Cortex of kidney (tissue), 1 donor: Measurements from ENCODE around the gene GDPGP1.
"Not testable (repeated sequence)": the region's sequence is repeated elsewhere in the genome, so short reads cannot be mapped to it uniquely, and the experiment has no call there.

Source experiments
- DNase-seq: peaks from one replicate; lab custom pipeline; 2025; lab: John Stamatoyannopoulos, UW

GDPGP1 gene, protein sequence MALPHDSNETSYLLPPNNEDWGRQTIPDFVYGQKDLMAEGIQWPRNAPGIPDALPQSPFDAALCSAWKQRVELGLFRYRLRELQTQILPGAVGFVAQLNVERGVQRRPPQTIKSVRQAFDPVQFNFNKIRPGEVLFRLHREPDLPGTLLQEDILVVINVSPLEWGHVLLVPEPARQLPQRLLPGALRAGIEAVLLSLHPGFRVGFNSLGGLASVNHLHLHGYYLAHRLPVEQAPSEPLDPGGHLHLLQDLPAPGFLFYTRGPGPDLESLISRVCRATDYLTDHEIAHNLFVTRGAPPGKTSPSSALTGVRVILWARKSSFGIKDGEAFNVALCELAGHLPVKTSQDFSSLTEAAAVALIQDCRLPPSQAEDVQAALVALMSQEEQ

DNA sequence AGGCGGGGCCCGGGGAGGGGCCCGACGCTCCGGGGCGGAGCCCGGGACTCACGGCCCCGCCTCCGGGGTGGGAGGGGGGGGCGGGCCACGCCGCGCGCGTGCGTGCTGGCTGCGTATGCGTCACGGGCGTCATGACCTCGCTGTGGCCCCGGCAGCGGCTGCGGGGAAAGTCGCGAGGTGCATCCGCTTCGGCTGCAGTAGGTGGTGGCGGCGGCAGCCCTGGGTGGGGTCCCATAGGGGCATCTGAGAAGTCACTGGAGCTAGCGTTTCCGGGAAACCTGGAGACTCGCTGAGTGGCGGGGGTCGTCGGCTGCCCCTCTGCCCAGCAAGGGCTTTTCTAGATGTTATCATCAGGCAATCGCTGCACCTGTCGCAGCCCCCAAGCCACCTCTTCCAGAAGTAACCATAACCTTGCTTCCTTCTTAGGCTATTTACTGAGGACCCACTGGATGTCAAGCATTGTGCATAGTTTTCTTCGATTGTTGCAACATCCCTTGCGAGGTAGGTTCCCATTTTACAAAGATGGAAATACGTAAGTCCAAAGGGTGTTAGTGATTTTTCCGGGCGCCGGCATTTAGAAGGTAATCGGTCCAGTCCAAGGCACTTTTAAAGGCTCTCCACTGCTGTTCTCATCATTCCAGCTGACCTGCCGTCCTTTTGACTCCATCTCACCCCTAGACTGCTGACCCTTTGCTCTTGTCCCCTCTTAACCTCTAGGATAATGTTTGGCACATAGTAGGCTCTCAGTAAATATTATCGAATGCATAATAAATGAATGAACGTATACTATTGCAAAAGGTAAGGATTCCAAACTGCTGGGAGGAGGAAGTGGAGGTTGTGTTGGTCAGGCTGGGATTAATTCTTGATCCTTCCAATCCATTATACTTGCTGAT, at the start of gene GDPGP1:
Gene GDPGP1, plus strand, starts transcription at position 114 of the 893 bp plus-strand sequence. CDS start 6,700 bp downstream, outside the sequence.
- no peak for DNase-seq

DNA sequence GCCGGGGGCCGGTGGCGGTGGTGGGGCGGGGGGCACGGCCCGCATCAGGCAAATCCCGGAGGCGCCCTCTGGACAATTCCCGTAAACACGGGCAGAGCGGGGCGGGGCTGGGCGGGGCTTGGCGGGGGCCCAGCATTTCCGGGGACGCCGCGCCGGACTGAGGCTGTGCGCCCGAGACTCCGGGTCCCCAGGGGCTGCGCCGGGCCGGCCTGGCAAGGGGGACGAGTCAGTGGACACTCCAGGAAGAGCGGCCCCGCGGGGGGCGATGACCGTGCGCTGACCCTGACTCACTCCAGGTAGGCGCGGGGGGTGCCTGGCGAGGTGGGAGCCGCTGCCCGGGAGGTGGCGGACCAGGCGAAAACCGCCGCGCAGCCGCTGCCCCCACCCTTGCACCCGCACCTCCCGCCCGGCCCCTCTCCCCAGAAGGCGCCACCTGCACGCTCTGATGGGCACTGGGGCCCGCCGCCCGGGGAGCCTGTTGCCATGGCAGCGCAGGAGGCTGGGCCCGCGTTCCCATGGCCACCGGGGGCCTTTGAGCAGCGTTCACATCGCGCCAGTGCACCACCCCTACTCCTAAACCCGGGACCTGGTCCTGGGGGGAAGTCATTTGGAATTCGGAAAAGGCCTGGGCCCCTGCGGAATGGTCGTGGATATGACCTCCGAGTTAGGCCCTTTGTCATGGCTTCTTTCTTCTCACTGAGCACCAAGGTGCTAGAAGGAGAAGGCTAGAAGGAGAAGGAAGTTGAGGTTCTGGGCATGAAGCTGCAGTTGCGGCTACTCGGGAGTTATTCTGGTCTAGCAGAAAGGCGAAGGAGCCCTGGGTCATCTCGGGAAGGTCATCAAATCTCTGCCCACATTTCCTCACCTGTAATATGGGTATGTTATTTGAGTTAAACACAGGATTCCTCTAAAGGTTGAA, 49.0 kb upstream of the GDPGP1 start:
- peak; percentile 73 for DNase-seq

DNA sequence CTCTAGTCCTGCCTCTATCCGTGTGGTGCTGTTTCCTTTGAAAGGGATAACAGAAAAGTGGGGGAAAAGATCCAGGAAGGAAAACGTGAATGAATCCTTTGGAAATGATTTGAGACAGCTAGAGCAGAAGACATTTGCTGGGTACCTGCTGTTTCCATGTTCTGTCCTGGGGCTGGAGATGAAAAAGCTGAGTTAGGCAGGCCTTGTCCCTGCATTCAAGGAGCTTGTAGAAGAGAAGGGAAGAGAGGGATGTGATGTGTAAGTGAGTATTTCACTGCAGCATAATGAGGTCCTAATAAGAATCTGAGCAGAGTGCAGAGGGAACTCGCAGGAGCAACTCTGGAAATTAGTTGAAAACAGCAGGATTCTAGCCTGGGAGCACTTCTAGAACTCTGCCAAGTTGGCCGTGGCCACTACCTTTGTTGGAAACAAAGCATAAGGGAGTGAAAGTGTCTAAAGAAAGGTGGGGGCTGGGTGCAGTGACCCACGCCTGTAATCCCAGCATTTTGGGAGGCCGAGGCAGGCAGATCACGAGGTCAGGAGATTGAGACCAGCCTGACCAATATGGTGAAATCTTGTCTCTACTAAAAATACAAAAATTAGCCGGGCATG, 46.6 kb upstream of the GDPGP1 start:
- no peak for DNase-seq

DNA sequence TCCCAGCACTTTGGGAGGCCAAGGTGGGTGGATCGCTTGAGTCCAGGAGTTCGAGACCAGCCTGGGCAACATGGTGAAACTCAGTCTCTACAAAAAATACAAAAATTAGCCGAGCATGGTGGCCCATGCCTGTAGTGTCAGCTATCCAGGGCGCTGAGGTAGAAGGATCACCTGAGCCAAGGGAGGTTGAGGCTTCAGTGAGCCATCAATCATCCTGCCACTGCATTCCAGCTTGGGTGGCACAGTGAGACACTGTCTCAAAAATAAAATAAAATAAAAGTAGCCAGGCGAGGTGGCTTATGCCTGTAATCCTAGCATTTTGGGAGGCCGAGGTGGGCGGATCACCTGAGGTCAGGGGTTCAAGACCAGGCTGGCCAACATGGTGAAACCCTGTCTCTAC, 45.9 kb upstream of the GDPGP1 start:
- not testable (repeated sequence) for DNase-seq

DNA sequence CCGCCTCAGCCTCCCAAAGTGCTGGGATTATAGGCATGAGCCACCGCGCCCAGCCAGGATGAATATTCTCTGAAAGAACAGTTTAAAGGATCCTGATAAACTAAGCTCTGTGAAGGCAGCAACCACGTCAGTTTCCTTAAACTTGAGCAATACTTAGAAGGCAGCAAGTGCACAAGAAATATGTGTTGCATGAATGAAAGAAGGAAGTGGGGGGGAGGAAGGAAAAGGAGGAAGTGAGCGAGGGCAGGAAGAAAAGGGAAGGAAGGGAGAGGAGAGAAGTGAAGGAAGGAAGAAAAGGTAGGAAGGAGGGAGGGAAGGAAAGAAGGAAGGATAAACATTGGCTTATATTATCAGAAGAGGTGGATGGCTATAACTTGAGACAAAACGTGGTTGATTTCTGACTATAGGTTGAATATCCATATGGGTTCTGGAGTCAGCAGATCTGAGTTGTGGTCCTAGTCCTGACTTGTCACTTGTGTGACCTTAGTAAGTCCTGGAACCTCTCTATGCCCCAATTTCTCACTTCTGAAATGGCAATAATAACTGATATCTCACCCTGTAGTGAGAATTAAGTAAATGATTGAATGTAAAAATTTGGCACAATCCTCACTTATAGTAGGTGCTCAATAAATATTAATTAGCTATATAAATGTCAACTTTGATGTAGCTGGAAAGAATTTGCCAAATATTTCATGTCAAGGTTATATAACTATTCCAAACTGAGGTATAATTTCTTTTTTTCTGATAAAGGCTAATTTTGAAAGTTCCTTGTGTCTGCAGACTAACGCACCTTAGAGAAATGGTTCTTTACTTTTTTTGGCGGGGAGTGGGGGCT, 44.9 kb upstream of the GDPGP1 start:
- no peak for DNase-seq

DNA sequence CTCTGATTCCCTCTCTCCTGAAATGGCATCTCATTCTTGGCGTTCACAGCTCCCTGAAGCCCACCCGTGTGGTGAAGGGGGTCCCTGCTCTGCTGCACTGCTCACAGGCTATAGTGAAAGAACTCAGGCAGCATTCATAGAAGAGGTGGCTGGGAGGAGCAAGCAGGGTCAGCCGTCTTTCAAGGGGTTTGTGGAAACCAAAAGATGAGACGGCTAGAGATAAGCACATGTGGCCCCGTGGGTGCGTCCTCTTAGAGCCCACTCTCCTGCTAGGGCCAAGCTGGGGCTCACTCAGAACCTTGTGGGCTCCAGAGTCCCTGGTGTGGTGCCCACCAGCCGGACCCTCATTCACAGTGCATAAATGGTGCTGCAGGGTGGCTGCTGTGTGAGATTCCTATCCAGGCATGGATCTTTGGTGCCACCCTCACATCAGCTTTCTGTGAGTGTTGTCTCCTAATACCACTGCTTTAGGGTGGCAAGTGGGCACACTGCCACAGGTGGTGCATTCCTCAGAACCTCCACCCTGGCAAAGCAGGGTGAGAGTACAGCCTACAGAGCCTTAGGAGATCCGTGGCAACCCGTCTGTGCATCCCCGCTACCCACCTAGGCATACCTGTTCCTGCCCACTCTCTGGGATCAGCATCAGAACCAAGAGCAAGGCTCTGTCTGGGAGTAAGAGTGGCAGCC, 44.1 kb upstream of the GDPGP1 start:
- no peak for DNase-seq

DNA sequence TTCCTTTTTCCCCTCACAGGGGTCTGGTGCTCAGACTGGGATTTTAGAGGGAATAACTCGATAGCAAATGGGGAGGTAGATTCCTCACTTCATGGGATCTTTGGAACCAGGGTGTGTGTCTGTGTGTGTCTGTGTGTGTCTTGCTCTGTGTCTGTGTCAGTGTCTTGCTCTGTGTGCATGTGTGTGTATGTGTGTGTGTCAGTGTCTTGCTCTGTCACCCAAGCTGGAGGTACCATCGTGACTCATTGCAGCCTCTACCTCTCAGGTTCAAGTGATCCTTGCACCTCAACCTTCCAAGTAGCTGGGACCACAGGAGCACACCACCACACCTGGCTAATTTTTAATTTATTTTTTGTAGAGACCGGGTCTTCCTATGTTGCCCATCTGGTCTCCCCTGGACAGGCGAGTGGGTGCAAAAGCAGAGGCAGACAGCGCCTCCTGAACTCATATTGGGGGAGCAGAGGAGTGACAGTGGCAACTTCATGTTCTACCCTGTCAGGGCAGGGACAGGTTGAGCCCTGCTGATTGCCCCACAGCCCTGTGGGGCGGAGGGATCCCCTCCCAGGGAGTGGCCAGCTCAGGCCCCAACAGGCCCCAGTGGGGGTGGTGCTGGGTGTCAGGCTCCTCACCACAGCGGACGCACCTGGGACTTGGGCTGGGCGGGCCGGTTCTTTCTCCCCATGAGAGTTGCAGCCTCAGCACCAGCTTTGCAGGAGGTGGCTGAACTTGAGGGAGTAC, 43.2 kb upstream of the GDPGP1 start:
- no peak for DNase-seq

DNA sequence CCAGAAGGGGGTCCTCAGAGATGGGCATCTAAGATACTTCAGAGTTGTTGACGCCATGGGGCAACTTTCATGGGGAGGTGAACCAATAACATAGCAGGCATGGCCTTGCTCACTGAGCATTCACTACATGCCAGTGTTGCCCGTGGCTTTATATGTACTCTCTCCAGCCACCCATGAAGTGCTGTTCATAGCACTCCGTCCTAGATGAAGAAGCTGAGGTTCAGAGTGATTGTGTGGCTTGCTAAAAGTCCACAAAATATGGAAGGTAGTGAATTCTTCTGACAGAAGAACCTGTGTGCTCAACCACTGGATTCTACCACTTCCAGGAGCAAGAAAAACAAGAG, 42.7 kb upstream of the GDPGP1 start:
- no peak for DNase-seq

DNA sequence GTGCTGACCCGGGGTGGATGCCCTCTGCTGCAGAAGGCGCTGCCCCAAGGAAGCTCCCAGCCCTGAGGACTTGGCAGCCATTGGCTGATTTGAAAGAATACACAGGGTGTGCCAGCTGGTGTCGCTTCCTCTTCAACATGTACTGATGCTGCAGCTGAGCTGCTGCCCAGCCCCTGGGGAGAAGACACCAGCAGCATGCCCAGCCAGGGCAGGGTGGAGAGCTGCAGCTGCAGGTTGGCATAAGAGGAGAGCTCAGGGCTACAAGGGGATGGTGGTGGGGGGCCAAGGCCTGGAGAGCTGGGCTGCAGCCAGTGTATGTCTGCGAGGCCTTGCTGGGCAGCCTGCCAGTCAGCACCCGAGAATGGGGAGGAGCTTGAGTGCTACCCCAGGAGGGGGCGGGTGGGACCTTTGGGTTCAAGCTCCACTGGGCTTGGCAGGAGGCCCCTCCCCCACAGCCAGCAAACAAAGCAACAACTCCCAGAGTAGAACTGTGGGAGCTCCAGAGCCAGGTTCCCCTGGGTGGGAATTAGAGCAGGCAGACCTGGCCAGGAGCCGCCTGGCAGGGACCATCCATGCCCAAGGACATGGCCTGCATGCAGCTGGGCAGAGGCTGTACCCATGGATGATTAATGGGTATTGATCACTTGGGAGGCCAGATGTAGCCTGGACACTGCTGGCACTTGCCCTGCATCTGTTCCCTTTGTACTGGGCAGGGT, 42.1 kb upstream of the GDPGP1 start:
- peak; percentile 23 for DNase-seq

DNA sequence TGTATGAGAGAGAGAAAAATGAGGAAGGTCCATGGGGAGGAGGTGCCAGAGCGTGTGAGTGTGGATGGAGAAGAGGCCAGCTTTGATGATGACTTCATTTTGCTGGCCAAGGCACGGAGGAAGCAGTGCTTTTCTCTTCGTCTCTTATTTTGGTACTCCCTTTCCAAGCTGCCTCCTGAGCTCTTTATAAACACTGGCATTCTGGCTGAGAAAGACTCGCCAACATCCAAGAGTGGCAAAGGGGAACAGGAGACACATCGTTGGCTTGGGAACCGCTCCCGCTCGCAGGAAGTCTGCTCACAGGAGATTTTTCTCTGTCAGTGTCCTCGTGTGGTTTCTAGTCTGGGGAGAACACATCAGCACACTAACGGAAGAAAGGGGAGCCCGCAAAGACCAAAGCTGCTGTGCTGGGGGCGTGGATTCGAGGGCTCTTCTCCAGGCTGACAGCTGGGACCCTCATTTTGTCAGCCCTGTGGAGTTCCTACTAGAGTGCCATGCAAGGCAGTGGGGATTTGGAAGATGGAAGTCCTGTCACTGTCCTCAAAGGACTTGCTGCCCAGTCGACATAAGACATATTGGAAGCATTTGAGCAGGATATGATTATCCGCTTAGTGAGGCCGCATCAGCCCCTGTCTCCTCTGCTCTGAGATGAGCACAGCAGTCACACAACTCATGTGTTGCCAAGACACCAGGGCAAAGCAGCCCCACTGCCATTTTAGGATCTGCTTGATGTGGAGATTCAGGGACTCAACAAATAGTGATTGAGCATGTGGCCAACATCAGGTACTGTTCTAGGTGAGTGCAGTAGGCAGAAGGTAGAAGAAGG, 40.8 kb upstream of the GDPGP1 start:
- DNase-seq, result no peak

DNA sequence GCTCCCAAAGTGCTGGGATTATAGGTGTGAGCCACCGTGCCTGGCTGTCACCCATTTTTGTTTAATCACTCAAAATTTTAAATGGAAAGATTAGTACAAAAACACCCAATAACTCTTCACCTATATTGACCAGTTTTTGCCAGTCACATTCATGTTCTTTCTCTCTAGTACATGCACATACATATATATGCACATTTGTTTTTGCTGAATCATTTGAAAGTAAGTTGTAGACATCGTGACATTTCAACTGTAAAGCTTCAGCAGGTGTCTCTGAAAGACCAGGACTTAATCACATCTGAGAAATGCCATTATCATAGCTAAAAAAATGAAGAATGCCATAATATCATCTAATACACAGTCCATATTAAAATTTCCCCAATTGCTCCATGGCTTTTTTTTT, 39.4 kb upstream of the GDPGP1 start:
- no peak for DNase-seq

DNA sequence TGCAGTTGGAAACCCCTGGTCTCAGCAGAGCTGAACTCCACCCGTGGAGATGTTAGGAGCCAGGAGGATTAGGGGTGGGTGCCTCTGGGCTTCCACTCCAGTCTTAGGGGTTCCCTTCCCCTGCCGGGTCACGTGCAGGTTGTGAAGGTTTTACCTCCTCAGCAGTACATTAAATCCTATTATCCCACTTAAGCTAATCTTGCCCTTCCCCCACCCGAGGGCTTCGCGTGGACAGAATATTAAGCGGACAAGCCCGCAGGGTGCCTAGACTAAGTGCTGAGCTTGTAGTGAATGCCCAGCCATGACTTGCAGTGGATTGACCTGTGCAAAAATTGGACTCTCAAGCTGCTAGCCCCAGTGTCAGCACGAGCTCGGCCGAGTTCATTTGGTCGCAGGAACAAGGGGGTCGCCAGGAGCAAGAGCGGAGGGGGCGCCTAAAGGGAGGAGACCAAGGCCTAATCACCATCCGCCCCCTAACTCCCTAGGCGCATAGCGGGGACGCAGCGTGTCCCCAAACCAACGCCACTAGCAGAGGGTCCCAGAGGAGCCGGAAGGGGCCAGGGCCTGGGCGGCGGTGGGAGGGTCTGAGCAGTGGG, 33.4 kb upstream of the GDPGP1 start:
- no peak for DNase-seq

DNA sequence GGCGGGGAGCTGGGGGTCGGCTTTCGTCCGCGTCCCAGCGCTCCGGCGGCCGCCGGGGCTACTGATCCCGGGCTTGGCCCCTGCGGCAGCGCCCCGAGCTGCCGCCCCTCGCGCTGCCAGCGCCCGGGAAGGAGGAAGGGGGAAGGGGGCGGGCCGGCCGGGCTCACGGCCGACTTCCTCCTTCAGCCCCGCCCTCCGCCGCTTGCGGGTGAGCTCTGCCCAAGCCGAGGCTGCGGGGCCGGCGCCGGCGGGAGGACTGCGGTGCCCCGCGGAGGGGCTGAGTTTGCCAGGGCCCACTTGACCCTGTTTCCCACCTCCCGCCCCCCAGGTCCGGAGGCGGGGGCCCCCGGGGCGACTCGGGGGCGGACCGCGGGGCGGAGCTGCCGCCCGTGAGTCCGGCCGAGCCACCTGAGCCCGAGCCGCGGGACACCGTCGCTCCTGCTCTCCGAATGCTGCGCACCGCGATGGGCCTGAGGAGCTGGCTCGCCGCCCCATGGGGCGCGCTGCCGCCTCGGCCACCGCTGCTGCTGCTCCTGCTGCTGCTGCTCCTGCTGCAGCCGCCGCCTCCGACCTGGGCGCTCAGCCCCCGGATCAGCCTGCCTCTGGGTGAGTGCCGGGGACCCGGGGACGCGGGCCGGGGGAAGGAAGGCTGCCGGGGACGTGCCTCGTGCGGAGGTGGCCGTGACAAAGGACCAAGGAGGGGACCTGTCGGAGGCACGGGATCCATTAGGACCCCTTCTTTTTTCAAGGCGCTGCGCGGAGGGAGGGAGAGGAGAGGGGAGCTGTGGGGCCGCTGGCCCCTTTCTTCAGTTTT, 32.7 kb upstream of the GDPGP1 start, which contains the start of gene SEMA4B:
Gene SEMA4B, plus strand, starts transcription at position 201 of the 814 bp plus-strand sequence. Its CDS starts 249 bp downstream, at position 450.
- no peak for DNase-seq

DNA sequence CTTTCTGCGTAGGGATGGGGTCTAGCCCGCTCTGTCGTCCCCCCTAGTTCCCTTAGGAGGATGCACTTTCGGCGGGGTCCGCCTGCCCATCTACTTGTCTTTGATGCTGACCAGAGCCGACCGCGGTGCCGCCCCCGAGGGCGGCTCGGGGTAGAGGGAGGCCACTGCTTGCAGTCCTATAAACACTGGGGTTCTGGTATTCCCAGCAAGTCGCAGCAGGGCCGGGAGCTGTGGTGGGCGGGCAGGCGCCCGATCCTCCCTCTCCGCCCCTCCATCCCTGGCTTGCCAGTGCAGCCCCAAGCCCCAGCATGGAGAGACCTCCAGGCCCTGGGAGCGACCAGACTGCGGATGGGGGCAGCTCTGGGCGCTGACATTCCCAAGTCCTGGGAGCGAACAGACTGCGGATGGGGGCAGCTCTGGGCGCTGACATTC, 32.0 kb upstream of the GDPGP1 start:
- DNase-seq, result no peak

DNA sequence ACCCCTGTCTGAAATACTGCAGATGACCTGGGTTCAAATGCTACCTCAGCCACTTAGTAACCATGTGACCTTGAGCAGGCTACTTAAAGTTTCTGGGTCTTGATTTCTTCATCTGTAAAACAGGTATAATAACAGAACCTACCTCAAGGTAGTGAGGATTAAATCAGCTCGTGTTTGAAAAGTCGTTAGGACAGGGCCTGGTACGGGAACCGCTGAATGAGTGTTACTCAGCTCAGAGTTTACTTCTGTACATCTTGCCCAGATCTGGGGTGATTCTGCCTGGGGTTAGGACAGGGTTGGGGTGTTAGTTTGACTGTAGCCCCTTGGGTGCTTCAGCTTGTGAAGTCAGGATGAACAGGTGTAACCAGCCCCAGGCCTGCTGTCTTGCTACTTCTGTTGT, 31.1 kb upstream of the GDPGP1 start:
- no peak for DNase-seq

DNA sequence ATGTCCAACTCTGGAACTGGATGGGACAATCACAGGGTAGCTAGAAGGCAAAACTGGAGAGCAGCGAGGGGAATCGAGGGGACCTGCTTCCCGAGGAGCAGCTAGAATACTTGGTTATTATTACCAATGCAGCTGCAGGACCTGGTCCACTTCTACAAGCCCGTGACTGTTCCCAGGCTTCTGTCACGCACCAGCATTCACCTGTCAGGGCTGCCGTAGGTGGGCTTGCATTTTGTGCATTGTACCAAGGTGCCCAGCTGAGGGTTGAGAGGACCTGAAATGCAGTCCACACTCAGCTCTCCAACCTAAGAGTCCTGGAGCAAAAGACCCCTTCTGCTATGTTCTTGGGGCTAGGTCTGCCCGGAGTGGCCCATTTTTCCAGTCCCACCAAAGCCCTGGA, 30.5 kb upstream of the GDPGP1 start:
- DNase-seq, result no peak
